ENCODE measurements around the gene HHIPL1.

GRCh38 chr14:99608591-99608990 lies 36.3 kb upstream of the HHIPL1 start:
- TF ChIP-seq GATA2 (IDR thresholded peaks at IDR 0.05; ENCODE audit: low read depth, low read length) = no peak
- no peak for TF ChIP-seq GATA3 (IDR thresholded peaks at IDR 0.05; ENCODE audit: low read depth, low read length)
